ENCODE results near the gene METTL16.

GRCh38 chr17:2383628-2384167 is 128.0 kb downstream of the METTL16 start:
- peak; percentile 57; the same call in 1 of the 2 replicates for TF ChIP-seq REST (IDR thresholded peaks at IDR 0.05; ENCODE audit: borderline replicate concordance)
- TF ChIP-seq REST (CRISPR knock-in tag; IDR thresholded peaks at IDR 0.05; ENCODE audit: low read depth), result no peak
- no peak for TF ChIP-seq HNRNPL (IDR thresholded peaks at IDR 0.05; ENCODE audit: low read depth, low read length)
- no peak for TF ChIP-seq CTCF (IDR thresholded peaks at IDR 0.05 in 2 of 3, conservative IDR thresholded peaks at IDR 0.05 in 1 of 3; ENCODE audit: insufficient read depth in 2 of 3, low read depth in 1 of 3, low read length in 3 of 3)
- TF ChIP-seq ZNF174 (CRISPR knock-in tag; IDR thresholded peaks at IDR 0.05), result no peak
- TF ChIP-seq ILF3 (IDR thresholded peaks at IDR 0.05; ENCODE audit: borderline replicate concordance), result no peak
- TF ChIP-seq GABPB1 (CRISPR knock-in tag; IDR thresholded peaks at IDR 0.05), result no peak
- TF ChIP-seq STAG1 (CRISPR knock-in tag; IDR thresholded peaks at IDR 0.05; ENCODE audit: borderline replicate concordance), result no peak
- no peak for TF ChIP-seq MAZ (CRISPR knock-in tag; conservative IDR thresholded peaks at IDR 0.05 in 1 of 2, IDR thresholded peaks at IDR 0.05 in 1 of 2)
- TF ChIP-seq ZSCAN32 (CRISPR knock-in tag; IDR thresholded peaks at IDR 0.05), result no peak
- TF ChIP-seq MYC (IDR thresholded peaks at IDR 0.05; ENCODE audit: low read depth, low read length), result no peak
- no peak for TF ChIP-seq MYC (CRISPR knock-in tag; IDR thresholded peaks at IDR 0.05; ENCODE audit: borderline replicate concordance, low read depth)
- TF ChIP-seq SRSF7 (optimal IDR thresholded peaks at IDR 0.05; ENCODE audit: low read depth, low read length), result no peak
- TF ChIP-seq FOS (IDR thresholded peaks at IDR 0.05; ENCODE audit: extremely low read depth, insufficient read length), result no peak
- TF ChIP-seq ADNP (tag; IDR thresholded peaks at IDR 0.05), result no peak
- no peak for TF ChIP-seq CHD2 (IDR thresholded peaks at IDR 0.05; ENCODE audit: low read depth, low read length)

Measured in K562 (cell line).